ENCODE results near the gene CDK3. TPM values are rescaled to one million over a fixed set of nuclear protein-coding genes. Genes with fewer than 3 reads are reported as not detected.

The CDK3 gene
- total and polyA plus RNA-seq, 12 donors = 0.52 to 11.3 (median 1.5) TPM

DNA sequence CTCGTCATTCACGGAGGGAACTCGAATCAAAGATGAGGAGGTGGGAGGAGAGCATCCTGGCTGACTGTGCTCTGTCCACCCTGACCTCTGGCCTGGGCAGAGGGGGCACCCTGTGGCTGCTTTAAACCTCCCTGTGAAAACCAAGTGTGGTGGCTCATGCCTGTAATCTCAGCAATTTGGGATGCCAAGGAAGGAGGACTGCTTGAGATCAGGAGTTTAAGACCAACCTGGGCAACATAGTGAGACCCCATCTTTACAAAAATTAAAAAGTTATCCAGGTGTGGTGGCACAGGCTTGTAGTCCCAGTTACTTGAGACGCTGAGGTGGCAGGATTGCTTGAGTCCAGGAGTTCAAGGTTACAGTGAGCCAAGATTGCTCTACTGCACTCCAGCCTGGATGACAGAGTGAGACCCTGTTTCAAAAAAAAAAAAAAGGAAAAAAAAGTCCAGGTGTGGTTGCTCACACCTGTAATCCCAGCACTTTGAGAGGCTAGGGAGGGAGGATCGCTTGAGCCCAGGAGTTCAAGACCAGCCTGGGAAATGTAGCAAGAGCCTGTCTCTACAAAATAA is 5.8 kb upstream of the CDK3 start:
- no peak for DNase-seq
- no peak for ATAC-seq
- H3K27me3 ChIP-seq = no peaks in the 10 kb centered on the region
- H3K4me1 ChIP-seq = peaks cover 0 to 23% (median 0%) of the 10 kb centered on the region in 9 donors
- intact Hi-C loops (cut with DNase I) = loop anchor here in 1 of 10 donors (5.0 kb wide), 1 partner anchor 83 kb away; no protein-coding TSS in a partner anchor
- H3K9me3 ChIP-seq = no peaks in the 10 kb centered on the region
- H3K27ac ChIP-seq = no peak overlapping the region
- TF ChIP-seq, protein P1, sequence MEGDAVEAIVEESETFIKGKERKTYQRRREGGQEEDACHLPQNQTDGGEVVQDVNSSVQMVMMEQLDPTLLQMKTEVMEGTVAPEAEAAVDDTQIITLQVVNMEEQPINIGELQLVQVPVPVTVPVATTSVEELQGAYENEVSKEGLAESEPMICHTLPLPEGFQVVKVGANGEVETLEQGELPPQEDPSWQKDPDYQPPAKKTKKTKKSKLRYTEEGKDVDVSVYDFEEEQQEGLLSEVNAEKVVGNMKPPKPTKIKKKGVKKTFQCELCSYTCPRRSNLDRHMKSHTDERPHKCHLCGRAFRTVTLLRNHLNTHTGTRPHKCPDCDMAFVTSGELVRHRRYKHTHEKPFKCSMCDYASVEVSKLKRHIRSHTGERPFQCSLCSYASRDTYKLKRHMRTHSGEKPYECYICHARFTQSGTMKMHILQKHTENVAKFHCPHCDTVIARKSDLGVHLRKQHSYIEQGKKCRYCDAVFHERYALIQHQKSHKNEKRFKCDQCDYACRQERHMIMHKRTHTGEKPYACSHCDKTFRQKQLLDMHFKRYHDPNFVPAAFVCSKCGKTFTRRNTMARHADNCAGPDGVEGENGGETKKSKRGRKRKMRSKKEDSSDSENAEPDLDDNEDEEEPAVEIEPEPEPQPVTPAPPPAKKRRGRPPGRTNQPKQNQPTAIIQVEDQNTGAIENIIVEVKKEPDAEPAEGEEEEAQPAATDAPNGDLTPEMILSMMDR (IDR thresholded peaks at IDR 0.05) = no peak
- H3K4me3 ChIP-seq = no peak overlapping the region
- peaks cover 0 to 54% (median 0%) of the 10 kb centered on the region in 9 donors for H3K36me3 ChIP-seq
- 90 to 91% methylated on average over 5 of the region's 5 CpGs for WGBS, 2 donors

DNA sequence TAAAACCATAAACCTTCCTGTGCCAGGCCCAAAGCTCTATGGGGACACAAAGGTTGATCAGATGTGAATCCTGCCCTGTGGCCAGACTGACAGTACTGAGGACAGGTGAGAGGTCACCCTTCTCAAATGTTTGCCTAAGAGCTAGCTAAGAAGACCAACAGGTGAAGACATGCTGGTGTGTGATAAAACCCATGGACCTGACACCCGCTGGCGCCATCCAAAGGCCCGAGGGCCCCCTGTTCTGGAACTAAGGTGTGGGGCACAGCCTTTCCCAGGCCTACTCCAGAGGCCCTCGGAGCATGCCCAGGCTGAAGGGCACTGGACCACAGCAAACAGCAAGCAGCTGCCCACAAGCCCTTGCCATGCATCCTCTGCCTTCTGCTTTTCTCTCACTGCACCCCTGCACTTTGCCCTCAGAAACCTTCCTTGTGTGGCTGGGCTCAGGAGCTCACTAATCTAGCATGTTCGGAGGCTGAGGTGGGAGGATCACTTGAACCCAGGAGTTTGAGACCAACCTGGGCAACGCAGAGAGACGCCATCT is 5.2 kb upstream of the CDK3 start:
- no peak for ATAC-seq
- no peak for DNase-seq
- 94 to 97% methylated on average over 7 of the region's 7 CpGs for WGBS, 2 donors

DNA sequence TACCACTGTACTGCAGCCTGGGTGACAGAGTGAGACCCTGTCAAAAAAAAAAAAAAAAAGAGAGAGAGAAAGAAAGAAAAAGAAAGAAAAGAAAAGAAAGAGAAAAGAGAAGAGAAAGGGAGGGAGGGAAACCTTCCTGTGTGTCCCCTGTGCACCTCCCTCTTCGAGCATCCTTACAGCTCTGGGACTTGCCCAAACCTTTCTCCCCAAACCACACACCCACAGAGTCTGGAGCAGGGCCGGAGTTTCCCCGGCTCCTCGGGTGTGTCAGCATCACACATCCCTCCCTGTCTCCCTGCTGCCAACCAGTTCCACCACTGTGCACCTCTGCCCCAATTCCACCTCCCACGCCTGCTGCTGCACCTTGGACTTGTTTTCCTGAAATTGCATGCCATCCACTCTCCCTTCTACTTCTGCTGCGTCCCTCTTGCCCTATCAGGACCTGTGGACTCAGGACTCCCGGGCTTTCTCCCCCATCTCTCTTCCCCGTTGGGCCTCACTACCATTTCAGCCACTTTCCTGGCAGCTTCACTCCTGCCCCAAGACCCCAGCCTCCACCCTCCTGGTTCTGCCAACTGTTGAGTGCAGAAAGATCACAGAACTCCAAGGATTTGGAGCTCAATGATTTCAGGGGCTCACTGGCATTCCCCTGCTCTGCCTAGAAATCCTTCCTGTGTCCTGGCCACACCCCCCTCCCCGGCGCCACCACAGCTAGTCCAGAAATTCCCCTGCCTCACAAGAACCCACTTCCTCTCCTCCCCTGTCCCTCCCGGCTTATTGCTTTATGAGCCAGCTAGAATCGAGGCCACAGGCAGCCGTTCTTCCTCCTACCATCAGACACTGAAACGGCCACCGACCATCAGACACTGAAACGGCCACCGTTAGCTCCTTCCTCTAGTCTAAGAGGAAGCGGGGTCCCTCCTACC is 3.7 kb upstream of the CDK3 start:
- peaks cover 0 to 23% (median 0%) of the 10 kb centered on the region in 9 donors for H3K4me1 ChIP-seq
- TF ChIP-seq, protein P1 (IDR thresholded peaks at IDR 0.05) = no peak
- WGBS, 2 donors = 50 to 62% methylated on average over 18 of the region's 18 CpGs
- ATAC-seq = peak in 7 of 8 donors; percentile 19 to 65 (median 52)
- H3K9me3 ChIP-seq = no peaks in the 10 kb centered on the region
- peak overlapping the region in 3 of 10 donors; percentile 23 to 72 (median 56) for H3K27ac ChIP-seq
- no peaks in the 10 kb centered on the region for H3K27me3 ChIP-seq
- DNase-seq = peak in 1 of 2 donors; percentile 31
- H3K4me3 ChIP-seq = no peak overlapping the region
- H3K36me3 ChIP-seq = peaks cover 0 to 49% (median 0%) of the 10 kb centered on the region in 9 donors
- intact Hi-C loops (cut with DNase I) = no loop called here

More for the DNA sequence above, 5.2 kb upstream of the CDK3 start:
- H3K4me3 ChIP-seq = no peak overlapping the region
- no peak overlapping the region for H3K27ac ChIP-seq
- intact Hi-C loops (cut with DNase I) = no loop called here
- H3K36me3 ChIP-seq = peaks cover 0 to 55% (median 0%) of the 10 kb centered on the region in 9 donors
- H3K4me1 ChIP-seq = peaks cover 0 to 23% (median 0%) of the 10 kb centered on the region in 9 donors
- H3K27me3 ChIP-seq = no peaks in the 10 kb centered on the region
- H3K9me3 ChIP-seq = no peaks in the 10 kb centered on the region
- TF ChIP-seq, protein P1 (IDR thresholded peaks at IDR 0.05) = no peak

DNA sequence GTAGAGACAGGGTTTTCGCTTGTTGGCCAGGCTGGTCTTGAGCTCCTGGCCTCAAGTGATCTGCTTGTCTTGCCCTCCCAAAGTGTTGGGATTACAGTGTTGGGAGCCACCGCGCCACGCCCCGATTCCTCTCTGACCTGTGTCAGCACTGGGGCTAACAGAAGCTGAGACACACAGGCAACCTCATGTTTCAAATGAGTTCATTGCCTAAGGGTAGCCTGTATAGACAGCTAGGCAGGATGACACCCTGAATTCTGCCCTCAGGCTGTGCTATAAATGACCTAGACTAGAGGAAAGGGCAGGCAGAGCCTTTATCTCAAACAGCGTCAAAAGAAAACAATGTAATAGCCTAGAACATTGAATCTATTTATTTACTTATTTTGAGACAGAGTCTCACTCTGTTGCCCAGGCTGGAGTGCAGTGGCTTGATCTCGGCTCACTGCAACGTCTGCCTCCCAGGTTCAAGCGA is 2.3 kb upstream of the CDK3 start:
- no peak overlapping the region for H3K4me3 ChIP-seq
- 91 to 95% methylated on average over 9 of the region's 9 CpGs for WGBS, 2 donors
- no peaks in the 10 kb centered on the region for H3K27me3 ChIP-seq
- no peaks in the 10 kb centered on the region for H3K9me3 ChIP-seq
- peaks cover 0 to 23% (median 3%) of the 10 kb centered on the region in 9 donors for H3K4me1 ChIP-seq
- H3K27ac ChIP-seq = no peak overlapping the region
- DNase-seq (no peak), ATAC-seq (no peak)
- H3K36me3 ChIP-seq = peaks cover 0 to 42% (median 0%) of the 10 kb centered on the region in 9 donors
- intact Hi-C loops (cut with DNase I) = no loop called here
- TF ChIP-seq, protein P1 (IDR thresholded peaks at IDR 0.05) = no peak

Measured in heart right ventricle (tissue), 16 donors.